Measurements from ENCODE around the gene GALNT17. TPM values are rescaled to one million over a fixed set of nuclear protein-coding genes. Genes with fewer than 3 reads are reported as not detected.

Gene GALNT17
- total RNA-seq, 1 experiment from 2014 or later, result not detected

DNA sequence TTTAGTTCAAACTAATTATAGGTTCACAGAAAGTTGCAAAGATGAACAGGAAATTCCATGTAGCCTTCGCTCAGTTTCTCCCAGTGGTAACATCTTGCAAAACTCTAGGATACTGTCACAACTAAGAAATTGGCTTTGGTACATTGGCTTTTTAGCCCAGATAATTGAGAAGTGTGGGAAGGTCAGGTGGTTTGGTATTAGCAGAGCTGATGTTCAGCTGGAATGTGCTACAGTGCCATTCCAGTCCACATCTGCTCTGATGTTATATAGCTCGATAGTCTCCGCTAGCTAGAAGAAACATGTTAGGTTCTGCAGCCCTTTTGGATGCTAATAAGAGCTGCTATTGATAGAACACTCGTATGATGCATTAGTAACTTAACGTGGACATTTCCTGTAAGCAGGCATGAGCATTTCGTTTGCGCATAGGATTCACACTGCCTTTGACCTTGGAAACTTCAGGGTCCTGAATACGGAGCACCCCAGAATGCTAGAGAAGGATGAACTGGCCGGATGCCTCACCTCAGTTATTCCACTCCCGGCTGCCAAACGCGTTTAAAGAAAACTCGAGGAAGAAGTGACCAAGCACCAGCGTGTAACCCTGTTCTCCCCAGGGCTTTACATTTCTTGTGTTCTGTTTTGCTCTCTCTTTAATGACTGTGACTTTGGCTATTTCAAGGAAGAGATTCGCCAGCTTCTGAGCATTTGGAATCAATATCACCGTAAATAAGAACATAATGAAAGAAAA is 271.4 kb downstream of the GALNT17 start:
- no peak for DNase-seq (ENCODE audit: low read depth)
- in situ Hi-C loops (cut with HindIII; ENCODE audit: low pct_unique_long_range_greater_than_20kb, low sequenced_read_pairs), result no loop called here

DNA sequence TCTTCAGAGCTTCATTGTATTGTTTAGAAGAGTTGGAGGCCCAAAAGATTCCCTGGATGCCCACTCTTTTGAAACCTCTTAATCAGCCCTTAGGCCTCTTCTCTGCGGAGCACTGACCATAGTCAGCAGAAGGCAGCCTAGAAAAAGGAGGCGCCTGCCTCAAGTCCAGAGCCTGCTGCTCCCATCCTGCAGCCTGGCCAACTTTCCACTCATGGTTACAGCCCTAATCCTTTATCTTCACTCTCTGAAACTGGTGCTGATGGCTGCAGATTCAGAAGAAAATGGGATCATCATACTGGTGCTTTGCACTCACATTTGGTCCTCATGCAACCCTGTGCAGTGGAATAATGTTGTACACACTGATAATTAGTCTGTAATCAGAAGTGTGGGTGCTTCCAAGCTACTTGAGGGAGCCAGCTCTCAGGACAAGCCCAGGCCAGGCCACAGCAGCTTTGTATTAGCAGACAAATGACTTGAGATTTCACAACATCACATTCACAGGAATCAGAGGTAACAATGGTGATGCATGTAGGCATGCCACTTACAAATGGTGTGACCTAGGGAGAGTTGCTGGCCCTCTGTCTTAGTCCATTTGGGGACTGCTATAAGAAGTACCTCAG is 272.9 kb downstream of the GALNT17 start:
- DNase-seq (ENCODE audit: low read depth), result no peak
- in situ Hi-C loops (cut with HindIII; ENCODE audit: low pct_unique_long_range_greater_than_20kb, low sequenced_read_pairs), result no loop called here

DNA sequence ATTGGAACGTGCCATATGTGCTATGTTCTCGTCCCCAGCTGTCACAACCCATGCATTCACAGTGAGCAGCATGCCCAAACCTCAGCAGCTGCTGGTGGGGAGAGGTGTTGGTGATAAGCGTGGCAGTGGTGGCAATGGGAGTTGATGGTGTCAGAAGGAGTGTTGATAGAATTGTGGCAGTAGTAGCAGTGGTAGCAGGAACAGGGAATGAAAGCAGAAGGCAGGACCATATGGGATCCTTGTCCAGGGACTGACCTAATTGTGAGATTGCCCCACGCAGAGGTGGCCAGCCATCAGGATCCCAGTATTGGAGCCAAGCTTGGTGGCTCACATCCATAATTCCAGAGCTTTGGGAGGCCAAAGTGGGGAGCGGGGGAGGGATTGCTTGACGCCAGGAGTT is 276.3 kb downstream of the GALNT17 start:
- in situ Hi-C loops (cut with HindIII; ENCODE audit: low pct_unique_long_range_greater_than_20kb, low sequenced_read_pairs), result no loop called here

GRCh38 chr7:71409550-71410157 is 277.7 kb downstream of the GALNT17 start:
- in situ Hi-C loops (cut with HindIII; ENCODE audit: low pct_unique_long_range_greater_than_20kb, low sequenced_read_pairs), result no loop called here
- DNase-seq (ENCODE audit: low read depth), result no peak

More for the DNA sequence above, 276.3 kb downstream of the GALNT17 start:
- DNase-seq (ENCODE audit: low read depth), result no peak

GRCh38 chr7:71411475-71411874 is 279.5 kb downstream of the GALNT17 start:
- DNase-seq (ENCODE audit: low read depth), result no peak
- in situ Hi-C loops (cut with HindIII; ENCODE audit: low pct_unique_long_range_greater_than_20kb, low sequenced_read_pairs), result no loop called here

GRCh38 chr7:71414490-71414889 is 282.5 kb downstream of the GALNT17 start:
- DNase-seq (ENCODE audit: low read depth), result no peak
- in situ Hi-C loops (cut with HindIII; ENCODE audit: low pct_unique_long_range_greater_than_20kb, low sequenced_read_pairs), result no loop called here

GRCh38 chr7:71419546-71420337 is 287.8 kb downstream of the GALNT17 start:
- no peak for DNase-seq (ENCODE audit: low read depth)
- in situ Hi-C loops (cut with HindIII; ENCODE audit: low pct_unique_long_range_greater_than_20kb, low sequenced_read_pairs), result no loop called here

- no peak for DNase-seq (ENCODE audit: low read depth)
- in situ Hi-C loops (cut with HindIII; ENCODE audit: low pct_unique_long_range_greater_than_20kb, low sequenced_read_pairs), result no loop called here
Observed at GRCh38 chr7:71422104-71422503, 290.2 kb downstream of the GALNT17 start.

- in situ Hi-C loops (cut with HindIII; ENCODE audit: low pct_unique_long_range_greater_than_20kb, low sequenced_read_pairs), result no loop called here
- no peak for DNase-seq (ENCODE audit: low read depth)
Observed at GRCh38 chr7:71424166-71425035, 292.5 kb downstream of the GALNT17 start.

DNA sequence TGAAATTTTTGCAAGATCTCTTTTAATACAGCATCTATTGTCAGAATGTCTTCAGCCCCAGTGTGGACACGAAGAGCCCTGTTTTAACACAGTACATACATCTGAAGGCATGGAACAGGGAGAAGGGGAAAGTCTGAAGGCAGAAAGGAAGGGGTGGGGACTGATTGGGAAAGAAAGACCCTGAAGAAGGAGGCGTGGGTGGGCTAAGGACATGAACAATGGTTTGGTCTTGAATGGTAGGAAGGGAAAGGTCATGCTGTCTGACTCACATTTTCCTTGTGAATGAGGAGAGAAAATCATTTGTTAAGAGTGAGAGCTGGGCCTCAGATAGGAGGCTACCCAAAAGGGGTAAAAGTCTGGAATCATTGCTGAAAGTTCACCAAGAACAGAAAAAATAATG is 297.1 kb downstream of the GALNT17 start:
- DNase-seq (ENCODE audit: low read depth), result no peak
- in situ Hi-C loops (cut with HindIII; ENCODE audit: low pct_unique_long_range_greater_than_20kb, low sequenced_read_pairs), result no loop called here

DNA sequence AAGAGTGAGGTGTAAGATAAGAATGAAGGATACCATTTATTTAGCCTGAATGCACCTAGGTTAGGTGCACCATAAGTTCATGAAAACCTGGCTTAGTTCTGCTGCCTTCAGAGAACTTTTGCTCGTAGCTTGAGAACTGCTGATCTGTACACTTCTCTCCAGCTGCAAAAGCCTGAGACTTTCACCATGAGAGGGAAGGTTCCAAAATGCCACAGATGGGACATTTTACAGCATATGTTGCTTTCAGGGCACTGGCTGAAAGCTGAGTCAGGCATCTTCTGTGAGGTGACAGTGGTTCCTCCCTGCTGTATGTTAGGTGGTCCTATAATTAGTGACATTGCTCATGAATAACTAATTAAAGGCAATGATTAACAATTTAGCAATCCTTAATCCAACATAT is 298.3 kb downstream of the GALNT17 start:
- no peak for DNase-seq (ENCODE audit: low read depth)
- in situ Hi-C loops (cut with HindIII; ENCODE audit: low pct_unique_long_range_greater_than_20kb, low sequenced_read_pairs), result no loop called here

GRCh38 chr7:71439321-71439720 is 307.4 kb downstream of the GALNT17 start:
- DNase-seq (ENCODE audit: low read depth), result no peak
- in situ Hi-C loops (cut with HindIII; ENCODE audit: low pct_unique_long_range_greater_than_20kb, low sequenced_read_pairs), result no loop called here

- in situ Hi-C loops (cut with HindIII; ENCODE audit: low pct_unique_long_range_greater_than_20kb, low sequenced_read_pairs), result no loop called here
- no peak for DNase-seq (ENCODE audit: low read depth)
Observed at GRCh38 chr7:71442492-71443190, 310.7 kb downstream of the GALNT17 start.

- DNase-seq (ENCODE audit: low read depth), result no peak
- in situ Hi-C loops (cut with HindIII; ENCODE audit: low pct_unique_long_range_greater_than_20kb, low sequenced_read_pairs), result no loop called here
Observed at GRCh38 chr7:71443191-71443530, 311.2 kb downstream of the GALNT17 start.

DNA sequence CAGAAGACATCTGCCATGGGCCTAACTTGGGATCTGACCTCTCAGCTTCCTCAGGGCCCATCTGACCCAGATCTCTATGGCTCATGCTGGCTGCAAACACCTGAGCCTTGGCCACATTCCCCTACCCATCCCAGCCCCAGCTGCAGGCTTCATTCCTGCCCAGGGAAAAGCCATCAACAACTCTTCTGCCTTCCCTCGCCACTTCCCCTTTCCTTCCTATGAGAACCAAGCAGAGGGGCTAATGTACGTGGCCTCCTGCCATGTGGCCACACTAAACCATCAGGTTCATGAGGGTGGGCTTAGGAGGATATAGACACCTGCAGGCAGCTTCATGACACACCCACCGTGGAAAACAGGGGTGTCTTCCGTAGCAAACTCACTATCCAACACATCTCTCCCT is 312.2 kb downstream of the GALNT17 start:
- no peak for DNase-seq (ENCODE audit: low read depth)
- in situ Hi-C loops (cut with HindIII; ENCODE audit: low pct_unique_long_range_greater_than_20kb, low sequenced_read_pairs), result no loop called here

DNA sequence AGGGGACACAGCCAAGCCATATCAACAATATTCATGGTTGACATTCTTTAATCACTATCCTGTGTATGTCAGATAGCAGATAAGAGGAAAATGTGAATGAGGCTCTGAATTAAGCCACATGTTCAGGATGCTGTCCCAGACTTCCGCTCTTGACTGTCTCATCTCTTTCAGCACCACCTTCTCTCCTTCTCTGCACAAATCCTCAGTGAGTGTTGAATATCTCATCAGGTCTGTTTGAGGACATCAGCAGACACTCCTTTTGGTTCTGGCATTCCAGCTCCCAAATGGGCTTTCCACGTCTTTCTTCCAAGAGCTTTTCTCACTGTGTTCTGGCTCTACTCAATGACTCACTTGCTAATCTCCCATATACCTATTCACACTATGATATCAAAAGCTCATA is 321.7 kb downstream of the GALNT17 start:
- in situ Hi-C loops (cut with HindIII; ENCODE audit: low pct_unique_long_range_greater_than_20kb, low sequenced_read_pairs), result no loop called here
- no peak for DNase-seq (ENCODE audit: low read depth)

- DNase-seq (ENCODE audit: low read depth), result no peak
- in situ Hi-C loops (cut with HindIII; ENCODE audit: low pct_unique_long_range_greater_than_20kb, low sequenced_read_pairs), result no loop called here
Observed at GRCh38 chr7:71454981-71455380, 323.0 kb downstream of the GALNT17 start.

DNA sequence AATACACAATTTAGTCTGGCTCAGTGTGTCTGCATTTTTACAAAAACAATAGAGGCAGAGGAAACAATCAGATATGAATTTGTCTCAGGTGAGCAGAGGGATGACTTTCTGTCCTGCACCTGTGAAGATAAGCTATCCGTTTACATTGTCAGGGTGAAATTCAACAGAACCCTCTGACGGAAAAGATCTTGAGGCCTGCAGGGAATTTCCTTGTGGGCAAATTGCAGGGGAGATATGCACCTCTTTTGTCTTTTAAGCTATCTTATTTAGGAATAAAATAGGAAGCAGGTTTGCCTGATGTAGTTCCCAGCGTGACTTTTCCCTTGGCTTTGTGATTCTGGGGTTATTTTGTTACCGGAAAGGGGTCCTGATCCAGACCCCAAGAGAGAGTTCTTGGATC is 325.1 kb downstream of the GALNT17 start:
- no peak for DNase-seq (ENCODE audit: low read depth)
- in situ Hi-C loops (cut with HindIII; ENCODE audit: low pct_unique_long_range_greater_than_20kb, low sequenced_read_pairs), result no loop called here
